SK-N-SH (cell line): ENCODE measurements around the gene NPC2.

Experiments used
- CTCF ChIP-seq: fragments of 200-600 bp; sonication (generic); IDR thresholded peaks from 2 replicates; pipeline ENCODE4 v1.6.1; 2017; ENCODE audit warnings: antibody characterized with exemption, mild to moderate bottlenecking, moderate library complexity
- EZH2phosphoT487 ChIP-seq: fragments of 200-600 bp; sonication (generic); IDR thresholded peaks from 2 replicates; pipeline ENCODE4 v1.6.1; 2017; ENCODE audit warnings: low read depth, mixed run types, mild to moderate bottlenecking, antibody characterized with exemption, moderate library complexity, borderline replicate concordance
- POLR2AphosphoS5 ChIP-seq: IDR thresholded peaks from 2 replicates; pipeline ENCODE4 v1.6.1; 2012; ENCODE audit warnings: low read depth, low read length
- TAF1 ChIP-seq: IDR thresholded peaks from 2 replicates; pipeline ENCODE4 v1.6.1; 2012; ENCODE audit warnings: low read depth, mild to moderate bottlenecking, low read length, moderate library complexity, borderline replicate concordance

DNA sequence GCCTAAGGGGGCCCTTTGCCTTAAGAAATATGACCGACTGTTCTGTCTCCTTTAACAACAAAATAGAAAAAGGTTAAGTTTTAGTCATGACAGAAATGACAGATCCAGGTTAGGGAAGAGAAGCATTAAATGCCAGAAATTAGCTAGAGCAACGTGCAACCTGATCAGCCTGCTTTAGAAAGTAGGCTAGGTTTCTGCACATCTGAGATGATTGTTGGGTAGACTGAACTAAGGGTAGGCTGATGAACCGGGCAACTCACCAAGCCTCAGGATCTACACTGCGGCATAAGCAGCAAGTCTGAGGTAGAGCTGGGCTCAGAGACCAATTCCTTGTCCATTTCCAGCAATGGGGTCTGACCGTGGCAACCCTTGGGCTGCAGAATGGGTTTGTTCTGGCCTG, 29.4 kb downstream of the NPC2 start:
- TF ChIP-seq CTCF (no peak), TAF1 (no peak), POLR2AphosphoS5 (no peak), EZH2phosphoT487 (no peak)
